ENCODE data around the gene NPY5R. TPM values are rescaled to one million over a fixed set of nuclear protein-coding genes. Genes with fewer than 3 reads are reported as not detected.

Gene NPY5R
- total and polyA plus RNA-seq, 2 experiments from 2014 or later: 1.8 to 2.4 TPM

GRCh38 chr4:163317110-163317509 lies 26.6 kb upstream of the NPY5R start:
- Mint-ChIP-seq H3K27ac (no peak overlapping the region), H3K4me1 (peaks cover 2% of the 10 kb centered on the region; the same call in 1 of the 3 replicates), H3K4me3 (no peak overlapping the region), H3K9me3 (peaks cover 50% of the 10 kb centered on the region), H3K27me3 (ENCODE audit: insufficient read depth, low read depth, poor library complexity) (peaks cover 2% of the 10 kb centered on the region), H3K36me3 (ENCODE audit: low read depth) (peaks cover 41% of the 10 kb centered on the region)
- H3K9me2 ChIP-seq (ENCODE audit: insufficient read depth): no peaks in the 10 kb centered on the region
- H3K27ac ChIP-seq (ENCODE audit: low read depth): no peak overlapping the region
- H3K36me3 ChIP-seq (ENCODE audit: insufficient read depth): peaks cover 13% of the 10 kb centered on the region
- no peaks in the 10 kb centered on the region for H3F3A ChIP-seq (replicated peaks; ENCODE audit: low read depth)
- no peak overlapping the region for H2AFZ ChIP-seq
- H3K4me2 ChIP-seq: no peak overlapping the region
- ATAC-seq: no peak
- no peaks in the 10 kb centered on the region for H3K27me3 ChIP-seq (ENCODE audit: insufficient read depth)
- peak; percentile 42 for DNase-seq (ENCODE audit: low spot score)
- no peaks in the 10 kb centered on the region for H3K79me2 ChIP-seq (replicated peaks; ENCODE audit: insufficient read depth)
- TF ChIP-seq EZH2phosphoT487 (IDR thresholded peaks at IDR 0.05; ENCODE audit: unreplicated experiment): no peak
- no peak for TF ChIP-seq ZNF114 (CRISPR knock-in tag; IDR thresholded peaks at IDR 0.05)
- no peak for TF ChIP-seq ETS1 (IDR thresholded peaks at IDR 0.05)
- no peaks in the 10 kb centered on the region for H4K20me1 ChIP-seq (replicated peaks; ENCODE audit: insufficient read depth)
- no peak overlapping the region for H3K4me3 ChIP-seq
- H3K4me1 ChIP-seq (ENCODE audit: insufficient read depth): peaks cover 5% of the 10 kb centered on the region; the same call in 1 of the 2 replicates

GRCh38 chr4:163330916-163331628 lies 12.6 kb upstream of the NPY5R start:
- Mint-ChIP-seq H3K9me3 (peaks cover 15% of the 10 kb centered on the region), H3K4me1 (peaks cover 6% of the 10 kb centered on the region; the same call in 1 of the 3 replicates), H3K4me3 (peak overlapping the region; percentile 95), H3K27me3 (ENCODE audit: insufficient read depth, low read depth, poor library complexity) (peaks cover 21% of the 10 kb centered on the region), H3K36me3 (ENCODE audit: low read depth) (peaks cover 10% of the 10 kb centered on the region; the same call in 2 of the 3 replicates), H3K27ac (no peak overlapping the region)
- H3K27me3 ChIP-seq (ENCODE audit: insufficient read depth): peaks cover 26% of the 10 kb centered on the region
- H3K79me2 ChIP-seq (replicated peaks; ENCODE audit: insufficient read depth): no peaks in the 10 kb centered on the region; the same call in 1 of the 2 replicates
- DNase-seq (ENCODE audit: low spot score) (no peak), ATAC-seq (no peak; the same call in 2 of the 3 replicates)
- peak overlapping the region; percentile 100 for H2AFZ ChIP-seq
- no peaks in the 10 kb centered on the region; the same call in 1 of the 2 replicates for H3K4me1 ChIP-seq (ENCODE audit: insufficient read depth)
- no peaks in the 10 kb centered on the region for H4K20me1 ChIP-seq (replicated peaks; ENCODE audit: insufficient read depth)
- no peaks in the 10 kb centered on the region for H3K9me2 ChIP-seq (ENCODE audit: insufficient read depth)
- H3K36me3 ChIP-seq (ENCODE audit: insufficient read depth): no peaks in the 10 kb centered on the region
- peak overlapping the region; percentile 99 for H3K4me2 ChIP-seq
- no peaks in the 10 kb centered on the region; the same call in 1 of the 2 replicates for H3F3A ChIP-seq (replicated peaks; ENCODE audit: low read depth)
- H3K27ac ChIP-seq (ENCODE audit: low read depth): no peak overlapping the region
- H3K4me3 ChIP-seq: peak overlapping the region; percentile 92
- no peak for TF ChIP-seq REST (IDR thresholded peaks at IDR 0.05; ENCODE audit: unreplicated experiment)
- no peak for TF ChIP-seq CREB1 (CRISPR knock-in tag; IDR thresholded peaks at IDR 0.05; ENCODE audit: low read depth)
- TF ChIP-seq CTCF (conservative IDR thresholded peaks at IDR 0.05; ENCODE audit: low read depth in 2 of 2): no peak
- no peak for TF ChIP-seq ETS1 (IDR thresholded peaks at IDR 0.05)

Data from GM23338 (cell line).